Measurements from ENCODE around the gene ZNF556. TPM values are rescaled to one million over a fixed set of nuclear protein-coding genes. Genes with fewer than 3 reads are reported as not detected.
"Not testable (repeated sequence)": the region's sequence is repeated elsewhere in the genome, so short reads cannot be mapped to it uniquely, and the experiment has no call there.

ZNF556 gene
- total RNA-seq, 1 donor from 2014 or later, result 69.1 TPM

DNA sequence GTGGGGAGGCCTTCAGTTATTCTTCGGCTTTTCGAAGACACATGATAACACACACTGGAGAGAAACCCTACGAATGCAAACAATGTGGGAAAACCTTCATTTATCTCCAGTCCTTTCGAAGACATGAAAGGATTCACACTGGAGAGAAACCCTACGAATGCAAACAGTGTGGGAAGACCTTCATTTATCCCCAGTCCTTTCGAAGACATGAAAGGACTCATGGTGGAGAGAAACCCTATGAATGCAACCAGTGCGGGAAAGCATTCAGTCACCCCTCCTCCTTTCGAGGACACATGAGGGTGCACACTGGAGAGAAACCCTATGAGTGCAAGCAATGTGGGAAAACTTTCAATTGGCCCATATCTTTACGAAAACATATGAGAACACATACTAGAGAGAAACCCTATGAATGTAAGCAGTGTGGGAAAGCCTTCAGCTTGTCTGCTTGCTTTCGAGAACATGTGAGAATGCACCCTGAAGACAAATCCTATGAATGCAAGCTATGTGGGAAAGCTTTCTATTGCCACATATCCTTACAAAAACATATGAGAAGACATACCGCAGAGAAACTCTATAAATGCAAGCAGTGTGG lies 14.0 kb upstream of the ZNF556 start:
- no peak for DNase-seq

DNA sequence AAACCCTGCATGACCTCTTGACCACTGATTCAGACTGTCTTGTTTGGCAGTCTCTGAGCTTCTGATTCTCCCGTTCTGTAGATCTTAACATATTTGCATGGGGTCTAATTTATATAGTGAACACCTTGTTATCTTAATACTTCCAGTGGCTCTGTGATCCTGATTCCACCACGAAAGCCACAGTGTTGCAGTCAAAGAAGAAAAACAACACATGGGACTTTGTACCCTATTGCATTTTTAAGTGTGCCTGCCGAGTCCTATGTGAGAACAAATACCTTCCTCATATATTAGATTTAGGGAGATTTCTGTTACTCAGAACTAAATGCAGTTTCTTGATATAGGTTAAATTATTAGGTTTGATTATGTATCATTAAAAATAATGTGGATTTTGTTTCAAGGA lies 12.3 kb upstream of the ZNF556 start:
- DNase-seq, result no peak

DNA sequence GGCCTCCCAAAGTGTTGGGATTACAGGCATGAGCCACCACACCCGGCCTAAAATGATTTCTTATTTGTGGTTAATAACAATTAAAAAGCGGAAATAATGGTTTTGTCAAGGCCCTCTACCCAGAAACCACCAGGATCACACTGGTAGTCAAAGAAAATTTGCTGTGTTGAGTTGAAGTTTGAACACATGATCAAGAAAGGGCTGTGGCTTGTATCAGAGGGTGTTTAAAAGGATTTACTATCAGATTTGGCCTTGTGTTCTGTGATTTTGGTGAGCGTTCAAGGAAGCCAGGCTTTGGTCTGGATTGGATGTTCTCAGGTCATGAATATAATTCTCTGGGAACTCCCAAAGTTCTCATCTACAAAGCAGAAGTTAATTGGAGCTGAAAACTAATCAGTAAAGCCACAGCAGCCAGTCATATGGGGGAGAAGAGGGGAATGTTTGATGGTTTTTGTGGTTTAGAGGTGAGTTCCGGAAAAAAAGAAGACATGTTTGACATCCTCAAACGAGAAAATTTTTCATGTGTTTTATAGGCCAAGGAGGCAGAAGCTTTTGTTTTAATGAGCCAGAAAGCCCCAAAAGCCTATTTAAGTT lies 10.6 kb upstream of the ZNF556 start:
- DNase-seq, result no peak

DNA sequence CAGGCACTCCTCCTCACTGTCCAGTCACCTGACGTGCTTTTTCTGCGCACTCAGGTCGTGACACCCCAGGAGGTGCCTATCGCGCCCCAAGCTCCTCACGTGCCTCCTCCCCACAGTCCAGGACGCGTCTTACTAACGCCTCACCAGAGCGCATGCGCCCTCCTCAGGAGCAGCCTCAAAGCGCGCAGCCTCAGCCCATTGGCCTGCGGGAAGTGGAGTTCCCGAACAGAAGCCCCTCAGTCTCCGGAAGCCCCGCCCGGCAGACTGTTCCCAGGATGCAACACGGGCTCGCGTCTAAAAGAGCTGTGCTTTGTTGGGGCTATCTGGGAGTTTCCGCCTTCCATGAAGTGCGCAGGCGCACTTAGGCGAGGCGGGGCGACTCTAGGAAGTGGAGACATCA lies 8.3 kb upstream of the ZNF556 start:
- no peak for DNase-seq

DNA sequence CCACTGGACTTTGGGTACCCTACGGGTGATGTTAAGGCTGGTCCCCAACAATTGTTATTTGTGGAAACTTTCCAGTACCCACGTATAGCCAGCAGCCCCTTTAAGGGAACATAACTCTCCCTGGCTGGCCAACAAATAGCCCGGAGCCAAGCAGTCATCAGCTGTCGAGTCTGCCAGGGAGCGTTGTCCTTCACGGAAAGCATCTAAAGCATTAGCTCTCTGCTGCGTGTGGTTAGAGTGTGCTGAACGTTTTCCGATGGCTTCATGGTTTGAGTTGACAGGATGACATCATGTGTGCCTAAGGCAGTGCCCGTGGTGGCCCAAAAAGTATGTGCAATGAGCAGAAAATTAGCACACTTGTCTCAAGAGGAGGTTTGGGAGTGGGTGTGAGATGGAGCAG lies 3.3 kb upstream of the ZNF556 start:
- DNase-seq, result peak; percentile 81

DNA sequence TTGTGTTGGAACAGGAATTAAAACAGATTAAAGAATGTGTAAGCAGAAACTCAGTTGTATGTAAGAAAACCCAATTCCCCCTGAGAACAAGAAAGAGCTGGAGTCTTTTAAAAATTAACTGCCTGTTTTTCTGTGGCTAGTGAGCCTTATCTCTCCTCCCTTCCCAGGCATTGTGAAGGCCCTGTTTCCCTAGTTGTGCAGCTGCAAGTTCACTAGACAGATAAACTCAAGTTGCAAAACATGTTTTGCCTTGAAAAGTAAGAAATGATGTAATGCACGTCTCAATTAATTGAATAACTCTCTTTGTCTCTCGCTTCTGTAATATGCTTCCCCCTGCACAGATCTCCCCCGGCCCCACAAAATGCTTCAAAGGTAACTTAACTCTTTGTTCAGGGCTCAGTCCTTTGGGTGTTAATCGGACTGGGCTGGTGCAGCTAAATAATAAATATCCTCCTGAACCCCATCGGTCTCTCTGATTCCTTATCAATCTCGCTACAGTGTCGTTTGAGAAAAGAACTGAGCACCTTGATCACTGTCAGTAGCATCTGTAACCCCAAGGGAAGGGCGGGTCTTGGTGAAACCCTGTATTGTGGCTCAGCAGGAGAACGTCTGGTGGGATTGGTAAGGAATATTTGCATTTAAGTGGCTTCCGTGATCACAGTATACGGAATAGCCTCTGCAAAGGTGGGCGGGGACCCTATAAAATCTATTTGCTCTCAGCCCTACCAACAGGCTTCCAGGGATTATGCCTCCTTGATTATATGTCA lies 1.6 kb upstream of the ZNF556 start:
- no peak for DNase-seq

DNA sequence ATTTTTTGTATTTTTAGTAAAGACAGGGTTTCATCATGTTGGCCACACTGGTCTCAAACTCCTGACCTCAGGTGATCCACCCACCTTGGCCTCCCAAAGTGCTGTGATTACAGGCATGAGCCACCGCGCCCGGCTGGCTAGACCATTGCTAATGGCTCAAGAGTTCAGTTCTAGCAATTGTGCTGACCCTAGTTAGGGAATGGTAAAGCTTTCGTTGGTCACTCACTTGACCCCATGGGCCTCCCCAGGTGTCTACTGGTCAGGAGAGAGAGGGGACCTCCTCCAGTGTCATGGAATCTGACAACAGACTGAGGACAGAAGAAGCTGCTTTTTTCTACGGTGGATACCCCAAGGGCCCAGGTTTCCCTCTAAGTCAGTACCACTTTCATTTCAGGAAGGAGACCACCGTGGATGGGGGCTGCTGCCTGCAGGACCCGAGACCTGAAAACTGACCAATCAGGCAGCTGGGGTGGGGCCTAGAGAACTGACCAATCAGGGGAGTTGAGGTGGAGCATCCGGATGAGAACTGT lies 575 bp upstream of the ZNF556 start:
- no peak for DNase-seq

DNA sequence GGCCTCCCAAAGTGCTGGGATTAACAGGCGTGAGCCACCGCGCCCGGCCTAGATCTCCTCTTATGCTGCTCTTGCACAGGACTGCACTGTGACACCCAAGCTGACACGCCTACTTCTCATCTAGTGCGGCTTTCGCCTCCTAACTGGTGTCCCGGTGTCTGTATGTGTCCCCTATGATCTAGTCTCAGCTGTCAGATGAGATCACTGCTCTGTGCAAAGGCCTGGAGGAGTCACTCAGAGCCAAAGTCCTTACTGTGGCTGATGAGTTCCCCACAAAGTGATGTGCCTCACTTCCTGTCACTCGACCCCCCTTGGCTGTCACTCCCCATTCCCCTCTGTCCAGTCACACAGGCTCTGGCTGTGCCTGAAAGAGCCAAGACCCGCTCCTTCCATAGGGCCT lies 2.5 kb downstream of the ZNF556 start:
- DNase-seq, result no peak

DNA sequence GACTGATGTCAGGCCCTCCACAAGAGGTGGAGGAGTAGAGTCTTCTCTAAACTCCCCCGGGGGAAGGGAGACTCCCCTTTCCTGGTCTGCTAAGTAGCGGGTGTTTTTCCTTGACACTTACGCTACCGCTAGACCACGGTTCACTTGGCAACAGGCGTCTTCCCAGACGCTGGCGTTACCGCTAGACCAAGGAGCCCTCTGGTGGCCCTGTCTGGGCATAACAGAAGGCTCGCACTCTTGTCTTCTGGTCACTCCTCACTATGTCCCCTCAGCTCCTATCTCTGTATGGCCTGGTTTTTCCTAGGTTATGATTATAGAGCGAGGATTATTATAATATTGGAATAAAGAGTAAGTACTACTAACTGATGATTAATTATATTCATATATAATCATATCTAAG lies 5.0 kb downstream of the ZNF556 start:
- DNase-seq, result not testable (repeated sequence)

DNA sequence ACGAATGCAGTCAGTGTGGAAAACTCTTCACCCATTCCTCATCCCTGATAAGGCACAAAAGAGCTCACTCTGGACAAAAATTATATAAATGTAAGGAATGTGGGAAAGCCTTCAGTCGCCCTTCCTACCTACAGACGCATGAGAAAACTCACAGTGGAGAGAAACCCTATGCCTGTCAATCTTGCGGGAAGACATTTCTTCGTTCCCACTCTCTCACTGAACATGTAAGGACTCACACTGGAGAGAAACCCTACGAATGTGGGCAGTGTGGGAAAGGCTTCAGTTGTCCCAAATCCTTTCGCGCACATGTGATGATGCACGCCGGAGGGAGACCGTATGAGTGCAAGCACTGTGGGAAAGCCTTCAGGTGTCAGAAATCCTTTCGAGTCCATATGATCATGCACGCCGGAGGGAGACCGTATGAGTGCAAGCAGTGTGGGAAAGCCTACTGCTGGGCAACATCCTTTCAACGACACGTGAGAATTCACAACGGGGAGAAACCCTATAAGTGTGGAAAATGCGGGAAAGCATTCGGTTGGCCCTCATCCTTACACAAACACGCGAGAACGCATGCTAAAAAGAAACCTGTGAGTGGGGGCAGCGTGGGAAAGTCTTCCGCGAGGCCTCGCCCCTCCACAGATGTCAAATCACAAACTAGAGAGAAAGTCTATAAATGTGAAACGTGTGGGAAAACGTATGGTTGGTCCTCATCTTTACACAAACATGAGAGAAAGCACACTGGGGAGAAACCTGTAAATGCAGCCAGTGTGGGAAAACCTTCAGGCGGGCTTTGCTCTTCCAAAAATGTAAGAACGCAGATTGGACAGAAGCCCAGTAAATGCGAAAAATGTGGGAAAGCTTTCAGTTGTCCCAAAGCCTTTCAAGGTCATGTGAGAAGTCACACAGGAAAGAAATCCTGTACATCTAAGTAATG lies 10.5 kb downstream of the ZNF556 start:
- no peak for DNase-seq

DNA sequence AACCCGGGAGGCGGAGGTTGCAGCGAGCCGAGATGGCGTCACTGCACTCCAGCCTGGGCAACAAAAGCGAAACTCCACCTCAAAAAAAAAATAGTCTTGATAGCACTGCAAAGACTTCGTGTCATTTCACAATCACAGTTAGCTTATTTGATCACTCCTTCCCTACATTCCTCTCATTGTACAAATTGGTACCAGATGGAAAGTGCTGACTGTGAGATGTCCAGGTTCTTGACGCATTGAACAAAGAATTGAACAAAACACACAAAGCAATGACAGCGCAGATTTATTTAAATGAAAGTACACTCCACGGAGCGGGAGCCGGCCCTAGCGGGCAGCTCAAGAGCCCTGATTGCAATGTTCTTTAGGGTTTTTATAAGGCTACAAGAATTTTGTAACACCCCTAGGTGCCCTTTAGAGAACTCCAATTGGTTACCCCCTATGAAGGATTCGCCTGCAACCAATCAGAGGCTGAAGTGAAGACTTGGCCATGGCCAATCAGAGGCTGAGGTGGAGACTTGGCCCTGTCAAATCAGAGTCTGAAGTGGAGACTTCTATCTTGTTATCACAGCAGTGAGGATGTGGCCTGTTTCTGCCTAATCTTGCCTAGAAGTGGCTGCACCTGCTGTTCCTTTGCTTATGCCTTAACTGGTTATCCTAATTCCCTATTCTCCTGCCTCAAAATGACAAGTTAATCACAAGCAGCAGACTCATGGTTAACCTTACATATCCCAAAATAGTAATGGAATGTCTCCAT lies 16.7 kb downstream of the ZNF556 start:
- no peak for DNase-seq

DNA sequence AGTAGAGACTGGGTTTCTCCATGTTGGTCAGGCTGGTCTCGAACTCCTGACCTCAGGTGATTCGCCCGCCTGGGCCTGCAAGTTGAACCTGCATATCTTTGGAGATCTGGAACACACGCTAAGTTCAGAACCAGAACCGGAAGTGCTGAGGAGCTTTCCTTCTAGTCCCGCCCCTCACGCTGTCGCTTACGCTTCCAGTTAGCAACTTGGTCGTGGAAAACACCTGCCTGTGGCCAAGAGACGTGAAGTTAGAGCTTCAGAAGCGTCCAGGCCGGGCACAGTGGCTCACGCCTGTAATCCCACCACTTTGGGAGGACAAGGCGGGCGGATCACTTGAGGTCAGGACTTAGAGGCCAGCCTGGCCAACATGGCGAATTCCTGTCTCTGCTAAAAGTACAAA lies 18.6 kb downstream of the ZNF556 start:
- no peak for DNase-seq

DNA sequence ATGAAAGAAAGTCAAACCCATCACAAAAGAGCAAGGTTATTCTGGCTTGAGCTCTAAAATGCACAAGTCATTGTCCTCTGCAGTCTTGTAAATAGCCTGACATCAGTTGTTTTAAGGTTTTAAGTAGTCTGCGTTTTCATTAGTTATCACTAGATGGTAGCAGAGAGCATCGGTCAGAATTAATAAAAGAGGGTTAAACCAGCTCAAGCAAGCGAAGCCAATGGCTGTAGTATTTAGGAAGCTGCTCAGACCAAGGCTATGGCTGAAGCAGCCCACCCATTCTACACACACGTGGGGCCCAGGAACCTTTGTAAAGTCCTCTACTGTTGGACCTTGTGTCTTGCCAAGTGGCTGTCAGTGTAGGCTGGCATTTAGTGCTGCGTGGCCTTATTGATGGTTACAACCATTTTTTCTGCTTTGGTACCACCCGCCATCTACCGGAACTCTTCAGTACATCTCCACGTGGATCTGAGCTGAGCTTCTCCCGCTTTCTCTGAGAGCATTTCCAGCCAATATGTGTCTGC lies 20.3 kb downstream of the ZNF556 start:
- peak; percentile 80 for DNase-seq

DNA sequence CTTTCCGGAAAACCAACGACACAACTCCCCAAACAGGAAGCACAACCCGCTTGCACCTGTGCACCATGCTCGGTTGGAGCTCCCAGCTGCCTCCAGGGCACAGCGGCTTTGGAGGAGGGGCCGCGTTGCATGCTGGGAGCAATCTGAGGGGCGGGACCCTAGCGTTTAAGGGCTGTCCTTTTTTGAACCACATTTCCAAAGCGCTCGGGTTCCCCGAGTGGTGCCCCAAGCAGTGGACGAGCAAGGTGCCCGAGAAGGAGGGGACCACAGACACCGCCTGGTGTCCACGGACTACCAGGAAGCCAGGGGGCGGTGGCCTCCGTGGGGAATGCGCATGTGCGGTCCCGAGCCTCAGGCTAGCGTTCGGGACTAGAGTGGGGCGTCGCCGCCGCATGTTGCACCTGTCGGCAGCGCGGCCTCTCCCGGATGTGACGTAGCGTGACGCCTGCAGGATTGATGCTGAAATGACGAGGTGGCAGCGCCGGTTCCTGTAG lies 21.6 kb downstream of the ZNF556 start:
- DNase-seq, result peak; percentile 52

DNA sequence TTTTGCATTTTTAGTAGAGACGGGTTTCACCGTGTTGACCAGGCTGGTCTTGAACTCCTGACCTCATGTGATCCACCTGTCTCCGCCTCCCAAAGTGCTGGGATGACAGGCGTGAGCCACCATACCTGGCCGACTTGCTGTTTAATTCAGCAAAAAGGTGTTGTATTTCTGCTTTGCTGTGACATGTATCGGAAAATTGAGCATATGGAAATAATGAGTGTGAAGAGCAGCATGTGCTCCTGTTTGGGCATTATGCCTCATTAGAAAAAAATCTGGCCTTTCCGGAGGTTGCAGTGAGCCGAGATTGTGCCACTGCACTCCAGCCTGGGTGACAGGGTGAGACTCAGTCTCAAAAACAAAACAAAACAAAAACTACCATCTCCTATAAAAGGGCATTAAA lies 23.4 kb downstream of the ZNF556 start:
- DNase-seq, result not testable (repeated sequence)

DNA sequence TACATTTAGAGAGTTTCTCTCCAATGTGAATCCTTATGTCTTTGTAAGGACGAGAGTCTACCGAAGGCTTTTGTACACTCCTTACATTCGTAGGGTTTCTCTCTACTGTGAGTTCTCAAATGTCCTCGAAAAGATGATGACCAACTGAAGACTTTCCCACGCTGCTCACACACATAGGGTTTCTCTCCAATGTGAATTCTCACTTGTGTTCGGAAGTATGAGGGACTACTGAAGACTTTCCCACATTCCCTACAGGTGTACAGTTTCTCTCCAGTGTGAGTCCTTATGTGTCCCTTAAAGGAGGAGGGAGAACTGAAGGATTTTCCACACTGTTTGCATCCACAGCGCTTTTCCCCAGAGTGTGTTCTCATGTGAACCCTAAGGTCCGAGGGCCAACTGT lies 29.6 kb downstream of the ZNF556 start:
- DNase-seq, result no peak

DNA sequence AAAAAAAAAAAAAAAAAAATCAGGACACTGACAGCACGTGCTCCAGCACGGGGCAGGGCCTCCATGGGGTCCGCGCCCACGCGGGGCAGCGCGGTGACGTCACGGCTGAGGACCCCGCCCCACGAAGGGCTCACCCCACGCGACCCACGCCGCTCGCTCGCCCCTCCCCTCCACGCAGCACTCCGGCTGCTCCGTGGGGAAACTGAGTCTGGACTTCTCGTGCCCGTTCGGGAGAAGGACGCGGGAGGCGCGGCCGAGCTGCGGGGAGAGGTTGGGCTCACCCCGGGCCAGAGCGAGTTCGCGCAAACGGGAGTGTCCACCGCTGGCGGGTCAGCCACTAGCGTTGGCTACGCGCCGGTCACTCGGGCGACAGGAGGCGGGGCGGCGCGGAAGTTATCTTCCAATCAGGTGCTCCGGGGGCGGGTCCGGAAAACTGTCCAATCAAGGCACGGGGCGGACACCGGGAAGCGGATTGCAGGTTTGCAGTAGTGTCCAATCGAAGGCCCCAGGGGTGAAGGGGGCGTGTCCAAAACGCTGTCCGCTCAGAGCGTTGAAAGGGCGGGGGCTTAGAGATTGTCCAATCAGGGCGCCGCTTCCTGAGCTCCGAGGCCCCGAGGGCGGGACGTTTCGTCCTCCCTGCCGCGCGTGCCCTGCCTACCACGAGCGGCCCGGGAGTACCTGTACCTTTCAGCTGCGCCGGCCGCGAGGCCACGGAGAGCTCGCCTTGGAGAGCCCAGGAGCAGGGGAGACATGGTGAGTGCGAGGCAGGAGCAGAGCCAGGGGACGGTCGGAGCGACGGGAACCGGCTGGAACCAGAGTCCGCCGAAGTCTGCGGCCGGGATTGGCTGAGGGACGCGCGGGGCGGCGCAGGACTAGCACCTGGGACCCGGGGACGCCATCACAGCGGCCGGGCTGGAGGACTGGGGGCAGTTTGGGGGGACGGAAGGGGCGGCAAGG lies 33.4 kb downstream of the ZNF556 start, which contains the start of gene ZNF57:
Gene ZNF57 (plus strand): TSS at position 633 of the 957 bp plus-strand sequence. CDS start 118 bp downstream, at position 751.
- peak; percentile 100 for DNase-seq

DNA sequence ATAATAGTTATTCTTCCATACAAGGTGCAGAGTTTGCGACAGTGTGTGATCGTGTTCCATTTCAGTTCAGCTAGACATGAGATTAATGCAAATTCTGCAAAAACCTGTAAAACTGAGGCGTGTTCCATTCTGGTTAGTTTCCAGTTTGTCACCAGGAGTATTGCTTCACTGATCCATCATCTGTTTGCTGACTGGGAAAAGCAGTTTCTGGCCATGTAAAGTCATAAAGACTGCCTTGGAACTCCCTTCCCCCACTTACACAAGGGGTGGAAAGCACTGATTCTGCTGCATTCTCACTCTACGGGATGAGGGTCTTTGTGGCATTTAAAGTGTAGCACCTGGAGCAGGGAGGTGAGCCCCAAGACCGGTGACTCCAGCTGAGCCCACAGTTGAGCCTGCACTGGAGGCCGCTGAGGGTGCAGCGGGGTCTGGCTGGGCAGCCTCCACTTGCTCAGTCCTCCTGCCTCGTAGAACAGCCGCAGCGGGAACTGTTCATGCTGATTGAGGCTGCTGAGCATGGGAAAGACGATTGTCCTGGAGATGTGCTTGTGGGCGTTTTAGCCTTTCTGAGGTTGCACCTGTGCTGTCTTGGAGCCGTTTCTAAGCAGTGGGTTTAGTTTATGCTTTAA lies 35.6 kb downstream of the ZNF556 start:
- peak; percentile 13 for DNase-seq

DNA sequence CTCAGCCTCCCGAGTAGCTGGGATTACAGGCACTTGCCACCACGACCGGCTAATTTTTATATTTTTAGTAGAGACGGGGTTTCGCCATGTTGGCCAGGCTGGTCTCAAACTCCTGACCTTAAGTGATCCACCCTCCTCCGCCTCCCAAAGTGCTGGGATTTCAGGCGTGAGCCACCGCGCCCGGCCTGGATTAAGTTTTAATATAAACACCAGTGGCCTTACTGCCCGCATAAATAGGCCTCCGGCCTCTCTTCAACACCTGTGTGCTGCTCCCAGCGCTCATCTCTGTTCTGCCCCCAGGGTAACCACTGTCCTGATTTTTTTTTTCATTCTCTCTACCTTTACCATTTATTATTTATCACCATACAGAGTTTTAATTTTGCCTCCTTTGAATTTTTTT lies 36.2 kb downstream of the ZNF556 start:
- DNase-seq, result not testable (repeated sequence)
